C4-2B (cell line): ENCODE results near the gene CLEC3A.

Experiments
- H3K27ac ChIP-seq: fragments of 450-650 bp; 2 replicates; pipeline ENCODE4 v1.5.1; 2017
- ZFX ChIP-seq: fragments of 450-650 bp; IDR thresholded peaks from 2 replicates; pipeline ENCODE4 v1.6.1; 2017
- TF ChIP-seq, protein P1 (sequence below): fragments of 450-650 bp; conservative IDR thresholded peaks from 2 replicates; pipeline ENCODE4 v1.5.1; 2017; ENCODE audit warnings: mild to moderate bottlenecking

The CLEC3A gene

GRCh38 chr16:78022347-78023060 is at the start of gene CLEC3A:
Gene CLEC3A, plus strand, starts transcription at chr16:78022548. Its CDS starts 79 bp downstream, at chr16:78022627.
- H3K27ac ChIP-seq, result no peak within 1 kb of the TSS
- TF ChIP-seq, protein P1, sequence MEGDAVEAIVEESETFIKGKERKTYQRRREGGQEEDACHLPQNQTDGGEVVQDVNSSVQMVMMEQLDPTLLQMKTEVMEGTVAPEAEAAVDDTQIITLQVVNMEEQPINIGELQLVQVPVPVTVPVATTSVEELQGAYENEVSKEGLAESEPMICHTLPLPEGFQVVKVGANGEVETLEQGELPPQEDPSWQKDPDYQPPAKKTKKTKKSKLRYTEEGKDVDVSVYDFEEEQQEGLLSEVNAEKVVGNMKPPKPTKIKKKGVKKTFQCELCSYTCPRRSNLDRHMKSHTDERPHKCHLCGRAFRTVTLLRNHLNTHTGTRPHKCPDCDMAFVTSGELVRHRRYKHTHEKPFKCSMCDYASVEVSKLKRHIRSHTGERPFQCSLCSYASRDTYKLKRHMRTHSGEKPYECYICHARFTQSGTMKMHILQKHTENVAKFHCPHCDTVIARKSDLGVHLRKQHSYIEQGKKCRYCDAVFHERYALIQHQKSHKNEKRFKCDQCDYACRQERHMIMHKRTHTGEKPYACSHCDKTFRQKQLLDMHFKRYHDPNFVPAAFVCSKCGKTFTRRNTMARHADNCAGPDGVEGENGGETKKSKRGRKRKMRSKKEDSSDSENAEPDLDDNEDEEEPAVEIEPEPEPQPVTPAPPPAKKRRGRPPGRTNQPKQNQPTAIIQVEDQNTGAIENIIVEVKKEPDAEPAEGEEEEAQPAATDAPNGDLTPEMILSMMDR, result no peak
- no peak for TF ChIP-seq ZFX

GRCh38 chr16:77974883-77975282 is 47.5 kb upstream of the CLEC3A start:
- TF ChIP-seq ZFX, result no peak
- TF ChIP-seq, protein P1, result no peak
- H3K27ac ChIP-seq, result no peak overlapping the region

- H3K27ac ChIP-seq, result no peak overlapping the region
- TF ChIP-seq ZFX, result no peak
- TF ChIP-seq, protein P1, result no peak
These were observed 46.4 kb upstream of the CLEC3A start for GRCh38 chr16:77975942-77976341.

DNA sequence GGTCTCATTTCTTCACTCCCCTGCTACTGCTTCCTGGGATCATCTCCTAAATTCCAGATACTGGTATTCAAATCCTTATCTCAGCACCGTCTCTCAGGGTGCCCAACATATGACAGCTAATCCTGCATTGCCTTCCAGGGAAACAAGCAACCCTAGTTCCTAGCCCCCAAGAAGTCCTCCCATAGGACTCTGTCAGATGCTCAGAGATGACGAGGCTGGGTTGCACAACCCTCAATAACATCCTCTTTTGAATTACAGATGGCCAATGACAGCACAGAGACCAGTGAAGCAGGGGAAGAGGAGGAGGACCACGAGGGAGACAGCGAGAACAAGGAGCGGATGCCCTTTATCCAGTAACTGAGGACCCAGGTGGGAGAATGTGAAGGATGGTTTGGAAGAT is 45.0 kb upstream of the CLEC3A start:
- H3K27ac ChIP-seq, result no peak overlapping the region
- TF ChIP-seq, protein P1, result no peak
- TF ChIP-seq ZFX, result no peak

DNA sequence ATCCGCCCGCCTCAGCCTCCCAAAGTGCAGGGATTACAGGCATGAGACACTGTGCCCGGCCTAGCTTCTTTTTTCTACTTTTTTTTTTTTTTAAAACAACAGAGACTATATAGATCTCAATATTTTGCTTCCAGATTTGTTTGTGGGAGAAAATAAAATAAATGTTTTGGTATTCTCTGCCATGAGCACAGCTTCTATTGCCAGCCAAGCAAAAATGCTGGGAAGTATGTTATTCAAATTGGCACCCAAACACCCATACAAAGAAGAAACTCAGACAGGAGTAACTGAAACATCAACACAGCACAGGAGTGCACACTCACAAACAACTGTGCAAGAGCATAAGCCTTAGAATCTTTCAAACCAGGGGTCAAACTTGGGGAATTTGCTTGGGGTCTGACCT is 37.2 kb upstream of the CLEC3A start:
- H3K27ac ChIP-seq, result no peak overlapping the region

GRCh38 chr16:77986011-77986740 is 36.2 kb upstream of the CLEC3A start:
- no peak for TF ChIP-seq ZFX
- TF ChIP-seq, protein P1, result no peak
- no peak overlapping the region for H3K27ac ChIP-seq

More for the DNA sequence above, 37.2 kb upstream of the CLEC3A start:
- TF ChIP-seq, protein P1, result no peak
- no peak for TF ChIP-seq ZFX

DNA sequence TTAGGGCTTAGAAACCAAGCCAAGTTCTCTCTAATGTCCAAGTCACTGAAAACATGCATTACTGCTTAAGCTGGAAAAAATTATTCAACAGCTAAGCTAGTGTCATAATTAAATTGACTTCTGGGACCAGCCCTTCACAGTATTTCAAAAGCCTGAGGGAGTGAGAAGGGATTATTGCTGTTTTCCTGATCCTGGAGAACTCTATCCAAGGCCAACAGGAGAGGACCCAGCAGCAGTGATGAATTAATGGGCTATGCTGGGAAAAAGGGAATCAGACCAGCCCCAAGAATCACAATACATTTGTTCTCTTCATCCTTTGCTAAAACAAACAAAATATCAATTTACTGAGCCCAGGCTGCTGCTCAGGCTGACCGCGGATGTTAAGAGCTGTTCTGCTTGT is 34.5 kb upstream of the CLEC3A start:
- H3K27ac ChIP-seq, result no peak overlapping the region
- no peak for TF ChIP-seq ZFX
- TF ChIP-seq, protein P1, result no peak
